GM19455 (cell line): Measurements from ENCODE around the gene RPS25.
"Not testable (repeated sequence)": the region's sequence is repeated elsewhere in the genome, so short reads cannot be mapped to it uniquely, and the experiment has no call there.

Source experiments
- ATAC-seq: cut with Tn5 transposase; IDR thresholded peaks from one replicate; pipeline ENCODE4 v1.9.1; 2021; ENCODE audit not compliant: unreplicated experiment

Gene RPS25

DNA sequence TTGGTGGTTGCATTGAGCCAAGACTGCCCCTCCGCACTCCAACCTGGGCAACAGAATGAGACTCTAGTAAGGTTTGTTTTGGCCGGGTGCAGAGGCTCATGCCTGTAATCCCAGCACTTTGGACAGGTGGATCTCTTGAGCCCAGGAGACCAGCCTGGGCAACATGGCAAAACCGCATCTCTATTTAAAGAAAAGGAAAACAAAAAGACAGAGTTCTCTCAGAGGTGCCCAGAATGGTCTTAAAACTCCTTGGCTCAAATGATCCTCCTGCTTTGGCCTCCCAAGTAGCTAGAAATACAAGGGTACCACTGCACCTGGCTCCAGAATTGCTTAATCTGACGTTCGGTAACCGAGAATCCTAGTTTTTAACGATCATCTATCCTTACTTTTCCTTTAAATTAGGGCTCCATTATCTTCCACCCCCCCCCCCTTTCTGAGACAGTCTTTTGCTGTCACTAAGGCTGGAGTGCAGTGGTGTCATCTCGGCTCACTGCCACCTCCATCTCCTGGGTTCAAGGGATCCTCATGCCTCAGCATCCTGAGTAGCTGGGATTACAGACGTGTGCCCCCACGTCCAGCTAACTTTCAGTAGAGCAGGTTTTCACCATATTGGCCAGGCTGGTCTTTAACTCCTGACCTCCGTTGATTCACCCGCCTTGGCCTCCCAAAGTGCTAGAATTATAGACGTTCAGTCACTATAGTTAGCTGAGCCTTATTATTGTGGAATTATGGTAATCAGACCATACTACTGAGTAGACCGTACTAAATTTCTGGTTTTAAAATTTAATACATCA is 1.7 kb downstream of the RPS25 start:
- ATAC-seq, result no peak

GRCh38 chr11:119015054-119015611 is 3.0 kb downstream of the RPS25 start:
- ATAC-seq, result no peak

DNA sequence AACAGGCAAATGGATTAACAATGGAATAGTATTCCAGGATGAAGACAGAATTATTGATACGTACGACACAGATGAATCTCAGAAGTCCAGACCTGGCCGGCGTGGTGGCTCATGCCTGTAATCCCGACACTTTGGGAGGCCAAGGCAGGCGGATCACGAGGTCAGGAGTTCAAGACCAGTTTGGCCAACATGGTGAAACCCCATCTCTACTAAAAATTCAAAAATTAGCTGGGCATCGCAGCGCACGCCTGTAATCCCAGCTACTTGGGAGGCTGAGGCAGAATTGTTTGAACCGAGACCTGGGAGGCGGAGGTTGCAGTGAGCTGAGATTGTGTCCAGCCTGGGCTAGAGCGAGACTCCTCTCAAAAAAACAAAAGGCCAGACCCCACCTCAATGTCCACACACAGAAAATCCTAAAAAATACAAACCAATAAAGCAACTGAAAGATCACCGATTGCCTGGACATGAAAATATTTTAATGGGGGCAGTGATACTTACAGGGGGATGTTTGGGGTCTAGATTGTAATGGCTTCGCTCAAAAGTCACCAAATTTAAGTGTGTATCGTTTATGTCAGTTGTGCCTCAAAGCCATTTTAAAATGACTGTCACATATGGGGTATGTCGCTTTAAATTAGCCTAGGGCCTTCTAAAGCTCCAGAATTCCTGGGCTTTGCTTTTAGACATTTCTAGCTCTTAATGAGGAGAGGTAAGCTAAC is 3.8 kb downstream of the RPS25 start:
- ATAC-seq, result no peak

GRCh38 chr11:119012629-119013170 is 5.4 kb downstream of the RPS25 start:
- ATAC-seq, result no peak

- no peak for ATAC-seq
These were observed 6.6 kb downstream of the RPS25 start for GRCh38 chr11:119011476-119012053.

- no peak for ATAC-seq
These were observed 11.5 kb downstream of the RPS25 start for GRCh38 chr11:119006656-119007055.

GRCh38 chr11:119000906-119001305 is 17.2 kb downstream of the RPS25 start:
- ATAC-seq, result no peak

DNA sequence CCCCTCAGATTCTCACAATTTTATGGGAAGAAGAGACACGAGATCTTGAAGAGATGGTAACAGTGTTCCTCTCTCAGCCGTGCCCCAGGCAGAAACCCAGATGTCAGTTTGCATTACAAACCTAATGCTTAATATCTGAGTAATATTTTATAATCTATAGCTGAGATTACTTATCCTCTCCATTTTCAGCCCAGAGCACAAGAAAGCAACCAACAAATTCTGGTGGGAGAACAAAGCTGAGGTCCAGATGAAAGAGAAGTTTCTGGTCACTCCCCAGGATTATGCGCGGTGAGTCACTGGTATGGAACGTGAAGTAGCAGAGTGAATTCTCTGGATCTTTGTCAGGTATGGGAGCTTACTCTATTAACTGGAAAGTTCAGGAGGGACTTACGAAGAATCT is 19.3 kb downstream of the RPS25 start:
- no peak for ATAC-seq

DNA sequence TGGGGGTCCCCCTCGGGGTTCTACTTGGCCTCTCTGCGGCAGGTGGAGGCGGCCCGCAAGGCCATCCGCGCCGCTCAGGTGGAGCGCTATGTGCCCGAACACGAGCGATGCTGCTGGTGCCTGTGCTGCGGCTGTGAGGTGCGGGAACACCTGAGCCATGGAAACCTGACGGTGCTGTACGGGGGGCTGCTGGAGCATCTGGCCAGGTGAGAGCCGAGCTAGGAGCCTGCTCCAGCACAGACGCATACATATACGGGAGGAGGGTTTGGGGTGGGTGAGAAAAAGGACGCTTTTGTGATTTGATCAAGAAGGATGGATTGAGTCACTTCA is 19.8 kb downstream of the RPS25 start:
- ATAC-seq, result peak; percentile 23

DNA sequence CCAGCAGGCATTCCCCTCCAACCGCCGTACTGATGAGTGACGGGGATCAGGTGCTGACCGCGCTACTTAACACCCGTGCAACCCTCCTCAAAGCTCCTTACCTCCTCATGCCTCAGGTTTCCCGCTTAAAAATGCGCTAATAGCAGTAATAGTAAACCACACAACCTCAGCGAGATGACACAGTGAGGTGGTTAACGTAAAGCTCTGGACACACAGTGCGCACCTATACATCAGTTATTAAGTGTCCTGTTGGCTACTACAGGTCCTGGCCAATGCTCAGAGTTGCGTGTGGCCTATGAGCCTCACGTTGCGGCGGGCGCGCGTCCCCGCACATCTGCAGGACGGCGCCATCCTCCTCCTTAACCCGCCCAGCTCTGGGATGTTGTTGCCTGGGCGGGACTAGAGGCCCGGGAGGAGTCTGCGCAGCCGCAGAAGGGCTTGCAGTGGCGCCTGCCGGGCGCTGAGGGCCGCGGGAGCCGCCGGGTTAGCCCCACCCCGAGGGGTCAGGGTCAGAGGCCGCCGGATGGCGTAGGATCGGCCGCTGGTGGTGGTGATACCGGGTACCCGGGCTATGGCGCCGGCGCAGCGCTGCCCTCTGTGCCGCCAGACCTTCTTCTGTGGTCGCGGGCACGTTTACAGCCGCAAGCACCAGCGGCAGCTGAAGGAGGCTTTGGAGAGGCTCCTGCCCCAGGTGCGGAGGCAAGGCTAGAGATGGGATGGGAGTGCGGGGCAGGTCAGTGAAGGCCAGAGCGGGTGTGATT is 20.3 kb downstream of the RPS25 start, which contains the start of gene CENATAC:
CENATAC (plus strand) TSS at position 512 of the 761 bp plus-strand sequence; CDS start at position 572, 60 bp downstream.
- peak; percentile 88 for ATAC-seq

DNA sequence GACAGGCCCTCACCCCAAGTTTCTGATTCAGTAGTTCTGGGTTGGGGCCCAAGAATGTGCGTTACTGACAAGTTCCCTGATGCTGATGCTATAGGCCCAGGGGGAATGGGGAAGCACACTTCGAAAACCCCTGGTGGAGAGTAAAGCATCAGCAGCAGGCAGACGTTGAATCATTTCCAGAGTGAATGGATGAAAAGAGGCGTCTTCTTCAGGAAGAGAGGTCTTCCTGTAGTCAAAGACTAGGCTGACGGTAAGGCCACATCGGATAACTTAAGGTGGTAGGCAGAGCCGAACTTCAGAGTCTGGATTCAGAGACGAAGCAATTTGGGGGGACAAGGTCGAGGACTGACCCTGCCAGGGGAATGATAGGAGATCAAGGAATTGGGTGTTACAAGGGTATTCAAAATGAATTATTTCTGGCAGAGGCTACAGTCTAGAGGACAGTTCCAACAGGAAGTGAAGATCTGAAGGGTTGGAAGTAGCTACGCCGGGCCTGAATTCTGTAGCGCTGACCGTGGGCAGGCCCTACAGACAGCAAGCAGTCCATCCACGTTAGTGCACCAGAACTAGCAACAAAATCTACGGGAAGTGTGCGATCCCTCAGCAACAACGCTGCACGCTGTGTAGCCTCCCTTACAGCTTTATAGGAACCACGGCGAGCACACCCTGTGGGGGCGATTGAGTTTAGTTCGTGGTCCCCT is 21.1 kb downstream of the RPS25 start:
- peak; percentile 34 for ATAC-seq

GRCh38 chr11:118991486-118992038 is 26.6 kb downstream of the RPS25 start:
- ATAC-seq, result not testable (repeated sequence)

GRCh38 chr11:118988280-118988679 is 29.9 kb downstream of the RPS25 start:
- ATAC-seq, result no peak

DNA sequence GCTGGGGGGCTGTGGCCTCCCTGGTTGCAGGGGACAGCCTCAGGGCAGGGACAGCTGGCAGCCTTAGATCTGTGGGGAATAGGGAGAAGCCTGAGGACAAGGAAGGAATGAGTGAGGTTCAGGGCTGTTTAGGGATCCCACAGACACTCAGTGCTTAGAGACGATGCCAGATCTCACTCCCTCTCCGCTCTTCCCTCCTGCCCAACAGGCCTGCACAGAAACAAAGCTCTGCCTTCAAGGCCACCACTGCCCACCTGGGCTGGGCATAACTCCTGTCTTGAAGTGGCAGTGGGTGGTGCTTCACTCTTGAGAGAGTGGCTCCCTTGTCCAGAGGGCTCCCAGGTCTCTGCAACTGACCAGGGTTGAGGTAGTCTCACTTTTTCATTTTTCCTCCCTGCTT is 33.3 kb downstream of the RPS25 start:
- no peak for ATAC-seq

GRCh38 chr11:118984337-118984736 is 33.8 kb downstream of the RPS25 start:
- ATAC-seq, result not testable (repeated sequence)

- ATAC-seq, result no peak
These were observed 37.8 kb downstream of the RPS25 start for GRCh38 chr11:118980191-118980881.

DNA sequence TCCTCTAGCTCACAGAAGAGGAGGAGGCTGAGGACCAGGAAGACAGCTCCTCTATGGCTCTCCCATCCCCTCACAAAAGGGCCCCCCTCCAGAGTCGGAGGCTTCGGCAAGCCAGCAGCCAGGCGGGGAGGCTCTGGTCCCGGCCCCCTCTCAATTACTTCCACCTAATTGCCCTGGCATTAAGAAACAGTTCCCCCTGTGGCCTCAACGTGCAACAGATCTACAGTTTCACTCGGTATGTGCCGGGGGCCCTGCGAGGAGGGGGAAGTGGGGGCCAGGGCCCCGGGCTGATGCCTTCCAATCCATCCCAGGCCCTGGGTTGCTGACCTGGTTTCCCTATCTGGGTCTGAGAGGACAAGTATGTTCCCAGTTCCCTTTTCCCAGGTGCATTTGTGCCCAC is 38.7 kb downstream of the RPS25 start:
- no peak for ATAC-seq

DNA sequence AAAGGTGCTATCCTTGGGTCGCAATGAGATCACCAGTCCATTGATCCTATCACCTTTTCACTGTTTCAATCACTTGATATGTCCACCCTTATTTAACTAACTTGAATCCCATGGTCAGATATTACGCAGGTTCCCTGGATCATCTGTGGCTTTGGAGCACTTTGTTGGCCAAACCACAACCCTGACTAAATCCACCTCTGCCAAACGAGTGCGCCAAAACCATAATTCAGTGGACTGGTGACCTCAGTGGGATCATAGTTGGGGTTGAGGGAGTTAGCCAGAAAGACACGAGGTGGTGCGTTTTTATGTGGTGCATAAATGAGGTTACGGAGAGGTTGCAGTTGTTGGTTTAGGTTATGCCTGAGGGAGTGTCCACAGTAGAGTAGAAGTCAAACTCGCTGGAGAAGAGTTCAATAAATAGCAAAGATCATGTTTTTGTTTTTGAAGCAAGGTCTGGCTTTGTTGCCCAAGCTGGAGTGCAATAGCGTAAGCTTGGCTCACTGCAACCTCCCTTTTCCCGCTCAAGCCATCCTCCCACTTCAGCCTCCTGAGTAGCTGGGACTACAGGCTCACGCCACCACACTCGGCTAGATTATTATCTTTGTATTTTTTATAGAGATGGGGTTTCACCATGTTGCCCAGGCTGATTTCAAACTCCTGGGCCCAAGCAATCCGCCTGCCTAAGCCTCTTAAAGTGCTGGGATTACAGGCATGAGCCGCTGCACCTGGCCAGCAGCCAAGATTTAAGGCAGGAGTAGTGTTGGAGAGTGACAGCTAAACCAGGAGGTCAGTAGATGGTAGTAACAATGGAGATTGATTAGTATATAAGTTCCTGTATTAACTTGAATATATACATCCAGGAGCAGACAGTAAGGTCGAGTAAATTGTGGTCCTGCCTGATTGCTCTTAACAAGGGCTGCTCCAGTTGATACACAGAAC is 42.1 kb downstream of the RPS25 start:
- no peak for ATAC-seq
